PC-9 (cell line): Measurements from ENCODE around the gene PBX4. TPM values are rescaled to one million over a fixed set of nuclear protein-coding genes. Genes with fewer than 3 reads are reported as not detected.

Experiments used
- BruUV-seq: library from RNA; stranded (reverse); fragments of 400-500 nt; replicated peaks from 2 replicates; lab custom pipeline; 2021; lab: Mats Ljungman, UMichigan
- CTCF ChIA-PET: fragments of 300-600 bp; sonication (Branson Sonifier 250); formaldehyde crosslinking; loops from one replicate; lab custom pipeline; 2022; ENCODE audit warnings: antibody characterized with exemption; lab: Charles Lee
- POLR2A ChIA-PET: fragments of 300-600 bp; sonication (Branson Sonifier 250); formaldehyde crosslinking; loops from one replicate; lab custom pipeline; 2022; ENCODE audit warnings: antibody characterized with exemption; ENCODE audit not compliant: unreplicated experiment; lab: Charles Lee
- DNase-seq, 2 experiments: peaks; one replicate each; pipeline versions ENCODE4 v3.0.0 to v3.0.0-alpha.2; 2015 to 2022; ENCODE audit warnings: mixed read lengths in 1 of 2
- H2AFZ ChIP-seq: fragments of 200-600 bp; sonication (generic); 2 replicates; pipeline ENCODE4 v1.8.1; 2017; ENCODE audit warnings: antibody characterized with exemption
- H3F3A ChIP-seq: fragments of 200-600 bp; sonication (generic); 2 replicates; pipeline ENCODE4 v1.8.1; 2017; ENCODE audit warnings: antibody characterized with exemption, mild to moderate bottlenecking, low read depth; ENCODE audit not compliant: insufficient read depth
- H3K27ac ChIP-seq: fragments of 200-600 bp; sonication (generic); 2 replicates; pipeline ENCODE4 v1.6.1; 2016; ENCODE audit warnings: mixed run types
- H3K27me3 ChIP-seq: fragments of 200-600 bp; sonication (generic); 2 replicates; pipeline ENCODE4 v1.6.1; 2016; ENCODE audit warnings: low read depth, mixed run types; ENCODE audit not compliant: insufficient read depth
- H3K36me3 ChIP-seq: fragments of 200-600 bp; sonication (generic); 2 replicates; pipeline ENCODE4 v1.6.1; 2016; ENCODE audit warnings: low read depth, mixed run types
- H3K4me1 ChIP-seq: fragments of 200-600 bp; sonication (generic); replicated peaks from 2 replicates; pipeline ENCODE4 v1.6.1; 2016; ENCODE audit warnings: mixed run types; ENCODE audit not compliant: insufficient read depth
- H3K4me2 ChIP-seq: fragments of 200-600 bp; sonication (generic); 2 replicates; pipeline ENCODE4 v1.6.1; 2017; ENCODE audit warnings: mixed run types
- H3K4me3 ChIP-seq: fragments of 200-600 bp; sonication (generic); 2 replicates; pipeline ENCODE4 v1.6.1; 2016; ENCODE audit warnings: mixed run types
- H3K79me2 ChIP-seq: fragments of 200-600 bp; sonication (generic); 2 replicates; pipeline ENCODE4 v1.6.1; 2017; ENCODE audit warnings: low read depth, mixed run types
- H3K9me2 ChIP-seq: fragments of 200-600 bp; sonication (generic); 2 replicates; pipeline ENCODE4 v1.8.1; 2017; ENCODE audit warnings: mild to moderate bottlenecking; ENCODE audit not compliant: insufficient read depth
- H3K9me3 ChIP-seq: fragments of 200-600 bp; sonication (generic); 2 replicates; pipeline ENCODE4 v1.8.1; 2016; ENCODE audit warnings: low read depth; ENCODE audit not compliant: insufficient read depth
- H4K20me1 ChIP-seq: fragments of 200-600 bp; sonication (generic); 2 replicates; pipeline ENCODE4 v1.8.1; 2017; ENCODE audit not compliant: insufficient read depth
- EZH2 ChIP-seq: fragments of 200-600 bp; sonication (generic); IDR thresholded peaks from 2 replicates; pipeline ENCODE4 v1.8.0; 2017; ENCODE audit warnings: antibody characterized with exemption, low read depth
- intact Hi-C: fragments of 100-400 bp; cut with micrococcal nuclease; formaldehyde crosslinking; loops from one replicate; pipeline ENCODE4 v1.10.0; 2022; ENCODE audit not compliant: unreplicated experiment
- total RNA-seq: library from RNA; stranded (reverse); gene quantifications from 2 replicates; pipeline ENCODE4 v1.2.3, GENCODE V29; 2021
- TF ChIP-seq, protein P1 (sequence below): fragments of 200-600 bp; sonication (generic); conservative IDR thresholded peaks from 2 replicates; pipeline ENCODE4 v1.6.1; 2017; ENCODE audit warnings: mixed run types, antibody characterized with exemption, mild to moderate bottlenecking, moderate library complexity

Gene PBX4
- total RNA-seq, 1 experiment from 2014 or later, result 5.7 TPM

DNA sequence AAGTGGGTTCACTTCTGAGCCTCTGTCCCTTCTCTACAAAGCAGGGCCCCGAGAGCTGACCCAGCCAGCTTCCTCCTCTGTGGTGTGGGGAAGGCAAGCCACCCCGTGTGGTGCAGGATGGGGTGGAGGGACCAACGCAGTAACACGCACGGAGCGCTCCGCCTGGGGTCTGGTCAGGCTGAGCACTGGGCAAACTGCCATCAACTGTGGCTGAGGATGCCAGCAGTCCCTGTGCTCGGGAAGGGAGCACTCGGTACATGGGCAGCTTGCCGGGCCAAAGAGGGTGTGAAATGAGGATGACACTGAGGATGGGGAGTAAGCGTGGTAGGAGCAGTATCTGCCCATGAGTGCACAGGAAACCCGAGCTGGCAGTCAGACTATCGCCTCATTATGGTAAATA, 32.6 kb upstream of the PBX4 start:
- Histone ChIP-seq H3K9me2 (no peaks in the 10 kb centered on the region), H3K4me3 (no peak overlapping the region), H3K4me1 (no peaks in the 10 kb centered on the region), H3K79me2 (no peaks in the 10 kb centered on the region), H2AFZ (no peak overlapping the region), H3K27ac (no peak overlapping the region), H3K27me3 (no peaks in the 10 kb centered on the region), H4K20me1 (no peaks in the 10 kb centered on the region), H3K36me3 (peaks cover 9% of the 10 kb centered on the region; the same call in 1 of the 2 replicates), H3K9me3 (no peaks in the 10 kb centered on the region), H3K4me2 (no peak overlapping the region), H3F3A (no peaks in the 10 kb centered on the region)
- POLR2A ChIA-PET, result no interaction called here
- intact Hi-C loops, result no loop called here
- BruUV-seq, result no TSS peak
- DNase-seq, result no peak
- CTCF ChIA-PET, result no interaction called here
- TF ChIP-seq EZH2, result no peak
- TF ChIP-seq, protein P1, sequence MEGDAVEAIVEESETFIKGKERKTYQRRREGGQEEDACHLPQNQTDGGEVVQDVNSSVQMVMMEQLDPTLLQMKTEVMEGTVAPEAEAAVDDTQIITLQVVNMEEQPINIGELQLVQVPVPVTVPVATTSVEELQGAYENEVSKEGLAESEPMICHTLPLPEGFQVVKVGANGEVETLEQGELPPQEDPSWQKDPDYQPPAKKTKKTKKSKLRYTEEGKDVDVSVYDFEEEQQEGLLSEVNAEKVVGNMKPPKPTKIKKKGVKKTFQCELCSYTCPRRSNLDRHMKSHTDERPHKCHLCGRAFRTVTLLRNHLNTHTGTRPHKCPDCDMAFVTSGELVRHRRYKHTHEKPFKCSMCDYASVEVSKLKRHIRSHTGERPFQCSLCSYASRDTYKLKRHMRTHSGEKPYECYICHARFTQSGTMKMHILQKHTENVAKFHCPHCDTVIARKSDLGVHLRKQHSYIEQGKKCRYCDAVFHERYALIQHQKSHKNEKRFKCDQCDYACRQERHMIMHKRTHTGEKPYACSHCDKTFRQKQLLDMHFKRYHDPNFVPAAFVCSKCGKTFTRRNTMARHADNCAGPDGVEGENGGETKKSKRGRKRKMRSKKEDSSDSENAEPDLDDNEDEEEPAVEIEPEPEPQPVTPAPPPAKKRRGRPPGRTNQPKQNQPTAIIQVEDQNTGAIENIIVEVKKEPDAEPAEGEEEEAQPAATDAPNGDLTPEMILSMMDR, result no peak

DNA sequence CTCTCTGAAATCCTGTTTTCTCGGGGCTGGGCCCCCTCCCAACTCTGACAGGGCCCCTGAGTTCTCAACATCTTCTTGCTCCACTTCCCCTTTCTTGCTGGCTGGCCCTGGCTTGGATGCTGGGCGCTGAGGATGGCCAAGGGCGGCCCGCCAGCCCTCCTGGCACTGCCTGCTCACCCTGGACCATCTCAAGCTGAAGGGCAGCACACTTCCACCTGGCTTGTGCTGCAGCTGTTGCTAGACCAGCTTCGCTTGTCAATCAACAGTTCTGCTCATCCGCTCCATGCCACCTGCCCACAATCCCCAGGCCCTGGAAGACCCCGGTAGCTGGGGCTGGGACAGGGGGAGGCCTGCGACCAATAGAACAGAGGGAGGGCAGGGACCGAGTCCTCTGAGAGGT, 31.8 kb upstream of the PBX4 start:
- no TSS peak for BruUV-seq
- Histone ChIP-seq H4K20me1 (no peaks in the 10 kb centered on the region), H2AFZ (no peak overlapping the region), H3K27me3 (no peaks in the 10 kb centered on the region), H3K9me3 (no peaks in the 10 kb centered on the region), H3F3A (peaks cover under 1% of the 10 kb centered on the region; the same call in 1 of the 2 replicates), H3K27ac (no peak overlapping the region), H3K4me3 (no peak overlapping the region), H3K4me1 (no peaks in the 10 kb centered on the region), H3K9me2 (no peaks in the 10 kb centered on the region), H3K79me2 (no peaks in the 10 kb centered on the region), H3K36me3 (peaks cover 10% of the 10 kb centered on the region; the same call in 1 of the 2 replicates), H3K4me2 (no peak overlapping the region)
- ChIA-PET POLR2A (no interaction called here), CTCF (no interaction called here)
- intact Hi-C loops, result no loop called here
- DNase-seq, result no peak
- TF ChIP-seq, protein P1, result no peak
- no peak for TF ChIP-seq EZH2

DNA sequence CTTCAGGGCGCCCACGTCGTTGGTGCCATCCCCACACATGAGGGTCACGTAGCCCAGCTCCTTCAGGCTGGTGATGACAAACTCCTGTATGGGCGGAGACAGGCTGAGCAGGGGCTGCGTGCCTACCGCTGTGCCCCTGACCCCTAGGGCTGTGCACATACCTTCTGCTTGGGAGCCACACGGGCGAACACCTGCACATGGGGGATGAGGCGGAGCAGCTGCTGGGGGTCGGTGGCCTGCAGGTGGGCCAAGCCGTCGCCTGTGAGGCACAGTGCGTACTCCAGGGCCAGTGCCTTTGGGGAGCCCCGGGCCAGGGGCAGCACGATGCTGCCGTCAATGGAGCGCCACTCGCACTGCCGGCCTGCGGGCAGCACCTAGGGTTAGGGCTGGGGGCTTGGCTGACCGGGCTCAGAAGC, 31.1 kb upstream of the PBX4 start:
- Histone ChIP-seq H3K27ac (no peak overlapping the region), H4K20me1 (no peaks in the 10 kb centered on the region), H3K36me3 (0 out of 2 replicates have a peak, but pooled peaks cover 10% of the 10 kb centered on the region), H3K9me2 (no peaks in the 10 kb centered on the region), H3K79me2 (no peaks in the 10 kb centered on the region), H3K9me3 (no peaks in the 10 kb centered on the region), H3K27me3 (no peaks in the 10 kb centered on the region), H2AFZ (no peak overlapping the region), H3K4me1 (no peaks in the 10 kb centered on the region), H3K4me3 (no peak overlapping the region), H3K4me2 (no peak overlapping the region), H3F3A (peaks cover 8% of the 10 kb centered on the region; the same call in 1 of the 2 replicates)
- no TSS peak for BruUV-seq
- intact Hi-C loops, result loop anchor here (10.0 kb wide), 1 partner anchor 305 kb away; no protein-coding TSS in a partner anchor
- POLR2A ChIA-PET, result no interaction called here
- TF ChIP-seq, protein P1, result no peak
- no peak for TF ChIP-seq EZH2
- CTCF ChIA-PET, result interaction anchor here (0.6 kb wide), 1 partner anchor 305 kb away, joined by 4 read pairs; no protein-coding TSS in a partner anchor
- no peak for DNase-seq
